Stimulated activated CD4-positive, alpha-beta T cell treated with anti-CD3 and anti-CD28 coated beads, Interleukin-1b, Interleukin-23, amount 100 ng/mL, for 1 hour (primary cell): ENCODE data around the gene CIROP.
A peak's percentile ranks its signal among the peaks of the same experiment; 100 is the strongest.
"Not testable (repeated sequence)": the region's sequence is repeated elsewhere in the genome, so short reads cannot be mapped to it uniquely, and the experiment has no call there.

Source experiments
- DNase-seq, 2 donors: peaks; one replicate each; pipeline ENCODE4 v3.0.0-alpha.2; 2020; ENCODE audit warnings: low read depth in 2 of 2

Gene CIROP

GRCh38 chr14:23114120-23114458 lies 9.3 kb upstream of the CIROP start:
- DNase-seq = no peak

GRCh38 chr14:23113431-23114119 lies 8.8 kb upstream of the CIROP start:
- no peak for DNase-seq

DNA sequence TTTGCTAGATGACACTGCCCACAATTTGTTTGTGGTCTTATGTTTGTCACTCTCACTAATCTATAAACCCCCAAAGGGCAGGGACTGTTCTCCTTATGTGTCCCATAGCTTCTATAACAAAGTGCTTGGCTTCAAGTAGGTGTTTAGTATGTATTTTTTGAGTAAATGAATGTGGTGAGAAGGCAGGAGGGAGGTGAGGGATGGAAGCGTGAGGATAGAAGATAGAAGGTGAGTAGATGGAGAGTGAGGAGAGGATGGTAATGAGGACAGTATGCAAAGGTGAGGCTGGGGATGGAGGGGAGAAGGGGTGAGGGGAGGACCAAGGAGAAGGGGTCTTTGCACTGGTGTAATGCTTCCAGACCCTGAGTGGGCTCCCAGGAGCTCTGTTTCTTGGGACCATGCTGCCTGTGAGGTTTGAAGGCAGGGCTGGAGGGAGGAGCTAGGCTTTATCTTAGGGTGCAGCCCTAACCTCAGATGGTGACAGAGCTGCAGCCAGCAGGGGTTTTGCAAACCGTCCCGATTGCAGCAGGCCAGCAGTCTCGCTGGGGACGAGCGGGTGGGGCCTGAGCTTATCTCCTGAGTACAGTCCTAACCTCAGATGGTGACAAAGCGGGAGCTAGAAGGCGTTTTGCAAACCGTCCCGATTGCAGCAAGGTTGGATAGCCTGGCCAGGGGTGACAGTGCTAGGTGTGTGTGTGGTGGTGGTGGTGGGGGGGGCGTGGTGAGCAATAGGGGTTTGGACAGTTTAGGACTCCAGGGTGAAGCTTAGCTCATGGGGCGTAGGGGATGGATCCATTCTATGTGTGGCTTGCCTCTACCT lies 7.8 kb upstream of the CIROP start:
- DNase-seq = no peak

- DNase-seq = no peak
Measured at GRCh38 chr14:23110579-23111365, 6.0 kb upstream of the CIROP start.

- no peak for DNase-seq
Measured at GRCh38 chr14:23109769-23110168, 5.0 kb upstream of the CIROP start.

DNA sequence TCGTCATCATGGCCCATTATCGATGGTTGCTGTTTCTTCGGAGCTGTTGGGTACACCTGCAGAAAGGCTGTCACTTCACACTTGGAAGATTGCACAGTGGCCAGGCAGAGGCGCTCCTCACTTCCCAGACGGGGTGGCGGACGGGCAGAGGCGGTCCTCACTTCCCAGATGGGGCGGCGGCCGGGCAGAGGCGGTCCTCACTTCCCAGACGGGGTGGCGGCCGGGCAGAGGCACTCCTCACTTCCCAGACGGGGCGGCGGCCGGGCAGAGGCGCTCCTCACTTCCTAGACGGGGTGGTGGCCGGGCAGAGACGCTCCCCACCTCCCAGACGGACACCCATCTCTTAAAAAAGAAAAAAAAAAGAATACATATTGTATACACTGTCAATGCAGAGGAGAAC lies 3.4 kb upstream of the CIROP start:
- not testable (repeated sequence) for DNase-seq

DNA sequence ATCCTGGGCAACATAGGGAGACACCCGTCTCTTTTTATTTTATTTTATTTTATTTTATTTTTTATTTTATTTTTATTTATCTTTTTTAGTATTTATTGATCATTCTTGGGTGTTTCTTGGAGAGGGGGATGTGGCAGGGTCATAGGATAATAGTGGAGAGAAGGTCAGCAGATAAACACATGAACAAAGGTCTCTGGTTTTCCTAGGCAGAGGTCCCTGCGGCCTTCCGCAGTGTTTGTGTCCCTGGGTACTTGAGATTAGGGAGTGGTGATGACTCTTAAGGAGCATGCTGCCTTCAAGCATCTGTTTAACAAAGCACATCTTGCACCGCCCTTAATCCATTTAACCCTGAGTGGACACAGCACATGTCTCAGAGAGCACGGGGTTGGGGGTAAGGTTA lies 2.8 kb upstream of the CIROP start:
- not testable (repeated sequence) for DNase-seq

- DNase-seq = no peak
Measured at GRCh38 chr14:23106747-23107045, 1.9 kb upstream of the CIROP start.

- no peak for DNase-seq
Measured at GRCh38 chr14:23105348-23105824, 597 bp upstream of the CIROP start.

GRCh38 chr14:23104070-23104590 lies 659 bp downstream of the CIROP start:
- no peak for DNase-seq

GRCh38 chr14:23103581-23103980 lies 1.2 kb downstream of the CIROP start:
- DNase-seq = no peak

DNA sequence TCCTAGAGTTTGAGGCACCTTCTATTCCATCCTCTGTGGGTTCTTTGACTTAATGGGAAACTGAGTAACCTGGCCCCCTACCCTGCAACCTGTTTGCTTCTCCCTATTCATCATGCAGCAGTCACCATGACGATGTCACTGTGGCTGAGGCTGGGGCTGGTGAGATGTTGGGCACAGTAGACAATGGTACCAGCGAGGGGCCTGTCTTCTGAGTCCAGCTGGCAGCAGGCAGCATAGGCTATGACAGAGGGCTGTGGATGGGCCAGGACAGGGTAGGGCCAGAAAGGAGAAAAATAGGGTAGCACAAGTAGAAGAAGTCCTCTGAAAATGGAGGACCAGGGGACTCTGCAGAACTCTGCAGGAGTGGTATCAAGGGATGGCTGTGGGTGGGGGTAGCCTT lies 2.0 kb downstream of the CIROP start:
- DNase-seq = no peak

GRCh38 chr14:23101986-23102625 lies 2.7 kb downstream of the CIROP start:
- no peak for DNase-seq

DNA sequence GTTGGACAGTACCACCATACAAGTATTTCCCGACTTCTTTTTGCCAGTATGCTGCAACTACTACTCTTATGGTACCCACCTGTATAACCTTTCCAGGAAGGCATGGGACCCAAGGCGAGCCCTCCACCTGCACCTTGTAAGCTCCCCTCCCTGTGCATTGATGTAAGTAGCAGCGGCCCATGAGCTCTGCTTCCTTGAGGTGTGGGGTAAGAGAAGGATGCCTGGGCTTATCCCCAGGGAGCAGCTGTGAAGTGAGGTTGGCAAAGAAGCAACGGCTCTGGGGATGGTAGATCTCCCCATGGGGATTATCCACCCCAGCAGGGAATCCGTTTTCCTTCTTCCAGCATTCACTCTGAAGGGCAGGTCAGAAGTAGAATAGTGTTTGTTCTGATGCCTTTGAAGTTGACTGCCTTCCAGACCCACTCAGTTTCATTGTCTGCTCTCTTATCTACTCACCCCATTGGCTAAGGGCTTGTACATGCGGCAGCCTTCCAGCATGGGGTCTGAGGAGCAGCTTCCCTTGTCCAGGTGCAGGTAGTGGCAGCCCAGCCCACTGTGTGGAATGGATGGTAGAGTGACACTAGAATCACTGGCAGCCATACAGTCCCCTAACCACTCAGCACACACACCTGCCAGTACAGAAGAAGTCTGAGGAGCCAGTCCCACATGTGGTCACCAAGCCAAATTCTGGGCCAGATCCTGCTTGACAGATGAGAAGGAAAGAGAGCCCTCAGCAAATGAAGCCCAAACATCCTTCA lies 3.4 kb downstream of the CIROP start:
- DNase-seq = no peak

DNA sequence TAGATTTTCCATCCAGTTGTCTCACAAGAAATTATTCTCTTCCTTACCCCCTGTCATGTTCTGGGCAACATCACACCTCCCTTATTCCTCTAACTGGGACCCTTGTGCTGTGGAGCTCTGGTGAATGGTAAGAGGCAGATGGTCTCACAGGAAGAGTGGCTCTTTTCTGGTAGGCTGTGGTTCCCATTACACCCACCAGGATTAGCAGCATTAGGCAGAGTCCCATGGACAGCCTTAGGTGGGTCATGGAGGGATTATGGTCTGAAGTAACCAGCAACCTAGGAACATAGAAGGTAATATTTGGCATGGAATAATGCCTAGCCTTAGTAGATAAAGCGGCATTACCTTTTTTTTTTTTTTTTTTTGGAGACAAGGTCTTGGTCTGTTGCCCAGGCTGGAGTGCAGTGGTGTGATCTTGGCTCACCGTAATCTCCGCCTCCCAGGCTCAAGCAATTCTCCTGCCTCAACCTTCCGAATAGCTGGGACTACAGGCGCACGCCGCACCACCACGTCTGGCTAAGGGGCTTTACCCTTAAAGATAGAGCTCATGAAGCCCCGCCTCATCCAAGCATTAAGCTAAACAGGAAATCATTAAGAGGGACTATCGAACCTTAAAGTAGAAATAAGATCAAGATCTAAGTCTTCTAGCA lies 5.5 kb downstream of the CIROP start:
- no peak for DNase-seq

GRCh38 chr14:23097786-23098185 lies 7.0 kb downstream of the CIROP start:
- no peak for DNase-seq

GRCh38 chr14:23095196-23096108 lies 9.3 kb downstream of the CIROP start, which contains the start of gene C14orf119:
TSS of gene C14orf119 (plus strand) at chr14:23095505. CDS start at chr14:23097659, 2,154 bp downstream.
- DNase-seq = peak; percentile 98 to 99

DNA sequence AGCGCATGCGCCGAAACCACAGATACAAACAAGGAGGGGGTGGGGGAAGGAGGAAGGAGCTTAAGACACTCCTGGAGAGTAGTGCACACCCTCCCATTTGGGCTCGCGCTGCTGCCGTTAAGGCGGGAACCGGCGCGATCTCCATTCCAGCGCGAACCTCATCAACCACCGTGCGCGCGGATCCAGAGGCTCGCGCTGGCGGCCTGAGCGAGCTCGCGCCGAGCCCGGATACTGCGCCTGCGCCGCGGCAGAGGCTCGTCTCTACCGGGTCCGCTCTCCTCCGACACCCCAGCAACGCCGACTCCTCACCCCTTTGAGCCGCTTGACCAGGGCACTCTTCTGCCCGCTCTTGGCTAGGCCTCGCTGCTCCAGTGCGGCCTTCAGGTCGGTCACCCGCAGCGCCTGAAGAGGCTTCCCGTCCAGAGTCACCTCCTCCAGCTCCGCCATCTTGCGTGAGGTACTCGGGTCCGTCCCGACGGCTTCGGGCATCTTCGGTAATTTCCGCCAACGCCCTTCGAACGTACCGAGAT lies 10.1 kb downstream of the CIROP start, which contains the start of gene ACIN1:
TSS of gene ACIN1 (minus strand) at position 471 of the 530 bp plus-strand sequence. CDS start at position 447, 24 bp downstream.
- DNase-seq = peak in 1 of 2 donors; percentile 46
